Transverse colon (tissue), 4 donors: ENCODE measurements around the gene HNRNPM. TPM values are rescaled to one million over a fixed set of nuclear protein-coding genes. Genes with fewer than 3 reads are reported as not detected.

Experiments used
- DNase-seq: peaks from one replicate; pipeline ENCODE4 v3.0.0-alpha.2; 2019
- H3K27ac ChIP-seq, 4 donors: fragments of 200-600 bp; sonication (generic); 2 replicates each; pipeline ENCODE4 v1.5.1; 2016 to 2018; ENCODE audit warnings: inconsistent platforms in 4 of 4
- H3K27me3 ChIP-seq: fragments of 200-600 bp; sonication (generic); 2 replicates; pipeline ENCODE4 v1.5.1; 2017; ENCODE audit warnings: inconsistent platforms
- H3K36me3 ChIP-seq, 4 donors: fragments of 200-600 bp; sonication (generic); 2 replicates each; pipeline ENCODE4 v1.5.1; 2017 to 2019; ENCODE audit warnings: inconsistent platforms in 4 of 4
- H3K4me1 ChIP-seq, 4 donors: fragments of 200-600 bp; sonication (generic); 2 replicates each; pipeline ENCODE4 v1.5.1; 2017 to 2020; ENCODE audit warnings: inconsistent platforms in 4 of 4
- H3K4me3 ChIP-seq, 4 donors: fragments of 200-600 bp; sonication (generic); 1 replicate in 1 of 4; 2 replicates in 3 of 4; pipeline versions ENCODE4 v1.5.1 to v1.6.1; 2017 to 2019; ENCODE audit warnings: inconsistent platforms in 4 of 4
- H3K9me3 ChIP-seq, 2 donors: fragments of 200-600 bp; sonication (generic); 2 replicates each; pipeline ENCODE4 v1.5.1; 2017 to 2019; ENCODE audit warnings: inconsistent platforms in 2 of 2
- EP300 ChIP-seq: sonication (generic); formaldehyde crosslinking; IDR thresholded peaks from one replicate; pipeline ENCODE4 v1.6.1; 2017; ENCODE audit warnings: antibody characterized with exemption, low read depth
- POLR2A ChIP-seq: fragments of 450-650 bp; IDR thresholded peaks from one replicate; pipeline ENCODE4 v1.6.1; 2016; ENCODE audit warnings: antibody characterized with exemption, mild to moderate bottlenecking, moderate library complexity
- POLR2AphosphoS5 ChIP-seq, 3 donors: sonication (generic); formaldehyde crosslinking; IDR thresholded peaks; one replicate each; pipeline ENCODE4 v1.6.1; 2016; ENCODE audit warnings: antibody characterized with exemption in 3 of 3
- WGBS, 2 donors: methylation state at CpG; one replicate each; pipeline ENCODE4 v1.1.5; 2018; ENCODE audit warnings: low coverage in 1 of 2; 5-methylcytosine and 5-hydroxymethylcytosine counted together
- in situ Hi-C, 4 donors: fragments of 200-750 bp; cut with MboI; loops; one replicate each; pipeline versions ENCODE4 v1.15.0 to v1.15.1; 2017; ENCODE audit warnings: low sequenced_read_pairs in 3 of 4, low pct_ligation_motif_present in 1 of 4, low pct_unique_long_range_greater_than_20kb in 1 of 4
- intact Hi-C: fragments of 100-400 bp; cut with DNase I; formaldehyde crosslinking; loops from one replicate; pipeline ENCODE4 v1.15.1; 2023; ENCODE audit warnings: low total_unique reads
- total RNA-seq, 4 donors: library from RNA; depleted of rRNA; stranded (reverse); fragments of >200 nt; gene quantifications; one replicate each; pipeline ENCODE4 v1.1.0, GENCODE V29; 2016
- TF ChIP-seq, protein P1 (sequence below), 5 experiments: fragments of 200-600 bp in 3 of 5; fragments of 450-650 bp in 2 of 5; sonication (generic) in 3 of 5; IDR thresholded peaks; 1 replicate in 2 of 5; 2 replicates in 3 of 5; pipeline ENCODE4 v1.5.1; 2016 to 2017; ENCODE audit warnings: antibody characterized with exemption in 5 of 5, inconsistent platforms in 3 of 5, mild to moderate bottlenecking in 2 of 5, moderate library complexity in 1 of 5

Gene HNRNPM
- total RNA-seq, 4 donors from 2014 or later = 72.2 to 164 (median 101) TPM

DNA sequence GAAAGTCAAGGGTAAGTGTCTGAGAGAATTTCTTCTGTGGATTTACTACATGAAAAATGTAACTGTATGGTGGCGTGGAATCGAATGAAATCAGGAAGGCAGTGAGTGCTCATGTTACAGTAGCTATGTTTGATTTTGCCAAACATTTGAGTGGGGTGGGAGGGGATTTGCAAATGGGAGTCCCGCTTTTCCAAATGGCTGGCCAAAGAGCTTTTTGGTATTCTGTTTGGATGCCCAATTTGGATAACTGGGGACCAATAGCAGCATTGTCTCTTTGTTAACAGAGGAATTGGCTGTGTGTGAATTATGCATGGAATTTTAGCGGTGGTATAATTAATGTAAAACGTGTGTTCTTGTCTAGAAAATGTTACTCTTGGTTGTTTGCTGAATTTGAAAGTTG, 17.8 kb downstream of the HNRNPM start:
- DNase-seq = no peak
- Histone ChIP-seq H3K27me3 (no peaks in the 10 kb centered on the region), H3K27ac (no peak overlapping the region), H3K4me1 (peaks cover 21 to 43% (median 31%) of the 10 kb centered on the region in 4 donors), H3K36me3 (peaks cover 0 to 41% (median 21%) of the 10 kb centered on the region in 4 donors), H3K4me3 (no peak overlapping the region), H3K9me3 (no peaks in the 10 kb centered on the region)
- intact Hi-C loops = no loop called here
- in situ Hi-C loops = no loop called here
- WGBS, 2 donors = 73 to 86% methylated on average over 3 to 5 of the region's 5 CpGs
- no peak for TF ChIP-seq EP300
- TF ChIP-seq POLR2AphosphoS5 (IDR thresholded peaks at IDR 0.05) = no peak
- TF ChIP-seq POLR2A = no peak
- TF ChIP-seq, protein P1, sequence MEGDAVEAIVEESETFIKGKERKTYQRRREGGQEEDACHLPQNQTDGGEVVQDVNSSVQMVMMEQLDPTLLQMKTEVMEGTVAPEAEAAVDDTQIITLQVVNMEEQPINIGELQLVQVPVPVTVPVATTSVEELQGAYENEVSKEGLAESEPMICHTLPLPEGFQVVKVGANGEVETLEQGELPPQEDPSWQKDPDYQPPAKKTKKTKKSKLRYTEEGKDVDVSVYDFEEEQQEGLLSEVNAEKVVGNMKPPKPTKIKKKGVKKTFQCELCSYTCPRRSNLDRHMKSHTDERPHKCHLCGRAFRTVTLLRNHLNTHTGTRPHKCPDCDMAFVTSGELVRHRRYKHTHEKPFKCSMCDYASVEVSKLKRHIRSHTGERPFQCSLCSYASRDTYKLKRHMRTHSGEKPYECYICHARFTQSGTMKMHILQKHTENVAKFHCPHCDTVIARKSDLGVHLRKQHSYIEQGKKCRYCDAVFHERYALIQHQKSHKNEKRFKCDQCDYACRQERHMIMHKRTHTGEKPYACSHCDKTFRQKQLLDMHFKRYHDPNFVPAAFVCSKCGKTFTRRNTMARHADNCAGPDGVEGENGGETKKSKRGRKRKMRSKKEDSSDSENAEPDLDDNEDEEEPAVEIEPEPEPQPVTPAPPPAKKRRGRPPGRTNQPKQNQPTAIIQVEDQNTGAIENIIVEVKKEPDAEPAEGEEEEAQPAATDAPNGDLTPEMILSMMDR (IDR thresholded peaks at IDR 0.05) = no peak

DNA sequence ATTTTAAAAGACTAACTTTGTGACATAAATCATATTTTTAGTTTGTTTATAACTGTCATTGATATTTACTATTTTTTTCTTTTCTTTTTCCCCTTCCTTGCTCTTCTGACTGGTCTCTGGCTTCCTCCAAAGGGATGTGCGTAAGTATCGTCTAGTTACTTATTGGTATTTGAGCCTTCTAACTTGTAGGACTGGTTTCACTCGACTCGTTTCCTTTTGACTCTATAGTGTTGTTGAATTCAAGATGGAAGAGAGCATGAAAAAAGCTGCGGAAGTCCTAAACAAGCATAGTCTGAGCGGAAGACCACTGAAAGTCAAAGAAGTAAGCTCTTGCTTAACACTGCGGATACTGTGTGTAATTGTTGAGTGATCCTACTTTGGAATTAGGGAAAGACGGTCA, 18.6 kb downstream of the HNRNPM start:
- peaks cover 0 to 48% (median 23%) of the 10 kb centered on the region in 4 donors for H3K36me3 ChIP-seq
- no peaks in the 10 kb centered on the region for H3K27me3 ChIP-seq
- H3K4me1 ChIP-seq = peaks cover 18 to 35% (median 24%) of the 10 kb centered on the region in 4 donors
- DNase-seq = no peak
- no peak for TF ChIP-seq POLR2A
- intact Hi-C loops (no loop called here), in situ Hi-C loops (no loop called here)
- no peak overlapping the region for H3K4me3 ChIP-seq
- no peak overlapping the region for H3K27ac ChIP-seq
- WGBS, 2 donors = 92% methylated on average over 8 of the region's 8 CpGs
- H3K9me3 ChIP-seq = no peaks in the 10 kb centered on the region

DNA sequence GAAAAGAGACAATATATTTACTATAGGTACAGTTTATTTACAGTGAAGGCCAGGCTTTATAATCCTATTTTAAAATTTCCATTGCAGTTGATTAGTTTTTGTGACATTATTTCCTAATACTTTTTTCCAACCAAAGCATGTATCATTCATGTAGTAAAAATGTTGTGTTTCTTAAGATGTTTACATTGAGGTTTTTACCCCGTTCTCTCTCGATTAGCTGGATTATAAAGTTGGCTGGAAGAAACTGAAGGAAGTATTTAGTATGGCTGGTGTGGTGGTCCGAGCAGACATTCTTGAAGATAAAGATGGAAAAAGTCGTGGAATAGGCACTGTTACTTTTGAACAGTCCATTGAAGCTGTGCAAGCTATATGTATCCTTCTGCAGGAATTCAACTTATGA, 21.2 kb downstream of the HNRNPM start:
- in situ Hi-C loops = no loop called here
- Histone ChIP-seq H3K9me3 (no peaks in the 10 kb centered on the region), H3K4me3 (no peak overlapping the region), H3K36me3 (peaks cover 2 to 72% (median 39%) of the 10 kb centered on the region in 4 donors), H3K27ac (no peak overlapping the region), H3K4me1 (peaks cover 0 to 8% (median 4%) of the 10 kb centered on the region in 4 donors), H3K27me3 (no peaks in the 10 kb centered on the region)
- DNase-seq = no peak
- intact Hi-C loops = no loop called here
- WGBS, 2 donors = 80 to 93% methylated on average over 4 of the region's 4 CpGs
- TF ChIP-seq, protein P1 (IDR thresholded peaks at IDR 0.05) = no peak
- TF ChIP-seq POLR2AphosphoS5 (IDR thresholded peaks at IDR 0.05) (no peak), EP300 (no peak), POLR2A (no peak)

DNA sequence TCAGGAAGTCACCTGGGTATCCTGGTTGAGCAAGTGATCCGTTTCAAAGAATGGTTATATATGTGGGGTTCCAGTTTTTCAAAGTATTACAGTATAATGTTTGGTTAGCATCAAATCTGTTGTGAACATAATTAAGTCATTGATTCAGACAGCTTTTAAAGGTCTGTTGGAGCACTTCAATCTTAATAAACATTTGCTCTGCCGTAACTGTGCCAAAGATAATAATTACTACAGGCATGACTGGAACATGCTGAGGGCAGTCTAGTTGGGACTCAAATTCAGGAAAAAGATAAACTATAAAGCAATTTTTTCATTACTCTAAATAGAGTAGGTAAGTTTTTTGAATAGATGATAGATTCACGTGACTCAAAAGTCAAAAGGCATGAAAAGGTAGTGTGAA, 23.3 kb downstream of the HNRNPM start:
- no peaks in the 10 kb centered on the region for H3K9me3 ChIP-seq
- no peak overlapping the region for H3K4me3 ChIP-seq
- intact Hi-C loops (no loop called here), in situ Hi-C loops (no loop called here)
- H3K4me1 ChIP-seq = peaks cover 0 to 3% (median 0%) of the 10 kb centered on the region in 4 donors
- H3K36me3 ChIP-seq = peaks cover 2 to 89% (median 49%) of the 10 kb centered on the region in 4 donors
- DNase-seq = no peak
- H3K27me3 ChIP-seq = no peaks in the 10 kb centered on the region
- WGBS, 2 donors = 83 to 93% methylated on average over 3 of the region's 3 CpGs
- H3K27ac ChIP-seq = no peak overlapping the region
- TF ChIP-seq EP300 (no peak), POLR2AphosphoS5 (IDR thresholded peaks at IDR 0.05) (no peak), POLR2A (no peak)
- TF ChIP-seq, protein P1 (IDR thresholded peaks at IDR 0.05) = no peak

DNA sequence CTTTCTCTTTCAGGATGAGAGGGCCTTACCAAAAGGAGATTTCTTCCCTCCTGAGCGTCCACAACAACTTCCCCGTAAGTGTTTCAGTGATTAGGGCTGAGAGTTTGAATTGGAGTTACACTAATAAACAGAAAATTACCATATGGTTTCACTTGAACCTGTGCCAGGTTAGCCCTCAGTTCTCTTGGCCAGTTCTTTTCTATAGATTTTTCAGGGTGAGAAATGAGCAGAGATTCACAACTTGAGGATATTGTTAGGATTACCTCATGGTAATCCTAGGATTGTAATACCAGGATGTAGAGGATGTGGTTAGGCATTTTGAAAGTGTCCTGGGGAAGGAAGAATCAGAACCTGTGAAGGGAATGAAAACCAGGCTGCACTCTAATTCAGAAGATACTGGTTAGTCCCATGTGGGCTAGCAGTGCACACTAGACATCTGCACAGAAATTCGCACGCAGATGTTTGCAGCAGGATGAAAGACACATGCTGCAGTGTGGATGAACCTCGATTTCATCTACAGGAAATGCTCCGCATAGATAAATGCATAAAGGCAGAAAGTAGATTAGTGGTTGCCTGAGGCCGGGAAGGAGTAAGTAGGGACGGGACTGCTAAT, 24.1 kb downstream of the HNRNPM start:
- Histone ChIP-seq H3K27me3 (no peaks in the 10 kb centered on the region), H3K4me1 (peaks cover 0 to 4% (median 0%) of the 10 kb centered on the region in 4 donors), H3K9me3 (no peaks in the 10 kb centered on the region), H3K27ac (no peak overlapping the region), H3K36me3 (peaks cover 2 to 90% (median 51%) of the 10 kb centered on the region in 4 donors), H3K4me3 (no peak overlapping the region)
- TF ChIP-seq, protein P1 (IDR thresholded peaks at IDR 0.05) = no peak
- TF ChIP-seq POLR2A = no peak
- no peak for TF ChIP-seq EP300
- TF ChIP-seq POLR2AphosphoS5 (IDR thresholded peaks at IDR 0.05) = no peak
- intact Hi-C loops = no loop called here
- in situ Hi-C loops = no loop called here
- WGBS, 2 donors = 86 to 87% methylated on average over 5 to 8 of the region's 8 CpGs
- no peak for DNase-seq
